A204.1 (cell line): ENCODE results near the gene CYSLTR2.
A peak's percentile ranks its signal among the peaks of the same experiment; 100 is the strongest.

Experiments used
- FAIRE-seq: peaks from 2 replicates; lab custom pipeline; 2012; peaks lifted over from hg19 to GRCh38; lab: Jason Lieb, UNC

Gene CYSLTR2

GRCh38 chr13:48653472-48653939 lies at the start of gene CYSLTR2:
Gene CYSLTR2 (plus strand): TSS chr13:48653929. CDS start chr13:48706818, 52,889 bp downstream.
- no peak for FAIRE-seq

GRCh38 chr13:48615049-48615448 lies 38.7 kb upstream of the CYSLTR2 start:
- no peak for FAIRE-seq

GRCh38 chr13:48618937-48619336 lies 34.8 kb upstream of the CYSLTR2 start:
- FAIRE-seq, result no peak

- FAIRE-seq, result no peak
Observed at GRCh38 chr13:48621056-48621455, 32.7 kb upstream of the CYSLTR2 start.

- FAIRE-seq, result no peak
Observed at GRCh38 chr13:48624016-48624415, 29.7 kb upstream of the CYSLTR2 start.

- no peak for FAIRE-seq
Observed at GRCh38 chr13:48624858-48625257, 28.9 kb upstream of the CYSLTR2 start.

- no peak for FAIRE-seq
Observed at GRCh38 chr13:48625413-48626076, 28.2 kb upstream of the CYSLTR2 start.

GRCh38 chr13:48626077-48626449 lies 27.7 kb upstream of the CYSLTR2 start:
- no peak for FAIRE-seq

GRCh38 chr13:48626726-48627451 lies 26.8 kb upstream of the CYSLTR2 start:
- no peak for FAIRE-seq

GRCh38 chr13:48629277-48629676 lies 24.5 kb upstream of the CYSLTR2 start:
- no peak for FAIRE-seq

GRCh38 chr13:48630291-48630690 lies 23.4 kb upstream of the CYSLTR2 start:
- FAIRE-seq, result no peak

- FAIRE-seq, result no peak
Observed at GRCh38 chr13:48630773-48631172, 23.0 kb upstream of the CYSLTR2 start.

- no peak for FAIRE-seq
Observed at GRCh38 chr13:48631441-48631840, 22.3 kb upstream of the CYSLTR2 start.

- FAIRE-seq, result no peak
Observed at GRCh38 chr13:48633700-48634099, 20.0 kb upstream of the CYSLTR2 start.

GRCh38 chr13:48634636-48635035 lies 19.1 kb upstream of the CYSLTR2 start:
- FAIRE-seq, result no peak

- peak; percentile 70 for FAIRE-seq
Observed at GRCh38 chr13:48635478-48635877, 18.3 kb upstream of the CYSLTR2 start.

GRCh38 chr13:48636550-48636949 lies 17.2 kb upstream of the CYSLTR2 start:
- FAIRE-seq, result no peak

GRCh38 chr13:48637601-48638000 lies 16.1 kb upstream of the CYSLTR2 start:
- no peak for FAIRE-seq

- no peak for FAIRE-seq
Observed at GRCh38 chr13:48640767-48641166, 13.0 kb upstream of the CYSLTR2 start.

- no peak for FAIRE-seq
Observed at GRCh38 chr13:48641404-48641803, 12.3 kb upstream of the CYSLTR2 start.

GRCh38 chr13:48642061-48642460 lies 11.7 kb upstream of the CYSLTR2 start:
- no peak for FAIRE-seq

GRCh38 chr13:48643159-48643558 lies 10.6 kb upstream of the CYSLTR2 start:
- no peak for FAIRE-seq

- FAIRE-seq, result no peak
Observed at GRCh38 chr13:48644141-48644540, 9.6 kb upstream of the CYSLTR2 start.

GRCh38 chr13:48644951-48645350 lies 8.8 kb upstream of the CYSLTR2 start:
- no peak for FAIRE-seq
